HepG2 (cell line): Measurements from ENCODE around the gene THBS4. TPM values are rescaled to one million over a fixed set of nuclear protein-coding genes. Genes with fewer than 3 reads are reported as not detected.

Experiments used
- ETV6 ChIP-seq: sonication (generic); formaldehyde crosslinking; conservative IDR thresholded peaks from 2 replicates; pipeline ENCODE4 v1.4.0; 2020; ENCODE audit warnings: missing genetic modification reagents
- HDAC1 ChIP-seq: sonication (generic); formaldehyde crosslinking; IDR thresholded peaks from 2 replicates; pipeline ENCODE4 v1.5.1; 2020; ENCODE audit warnings: mild to moderate bottlenecking, missing genetic modification reagents
- HDAC2 ChIP-seq: sonication (generic); formaldehyde crosslinking; IDR thresholded peaks from 2 replicates; pipeline ENCODE4 v1.4.0; 2020; ENCODE audit warnings: missing genetic modification reagents
- MEF2D ChIP-seq: sonication (generic); formaldehyde crosslinking; IDR thresholded peaks from 2 replicates; pipeline ENCODE4 v1.5.1; 2020; ENCODE audit warnings: mild to moderate bottlenecking, missing genetic modification reagents
- MIXL1 ChIP-seq: IDR thresholded peaks from 2 replicates; pipeline ENCODE4 v1.6.1; 2016
- NFRKB ChIP-seq: fragments of 450-650 bp; IDR thresholded peaks from 2 replicates; pipeline ENCODE4 v1.6.1; 2017
- NR2F2 ChIP-seq: IDR thresholded peaks from 2 replicates; pipeline ENCODE4 v1.6.1; 2012; ENCODE audit warnings: low read depth, inconsistent platforms, borderline replicate concordance
- ONECUT2 ChIP-seq: sonication (generic); formaldehyde crosslinking; IDR thresholded peaks from 2 replicates; pipeline ENCODE4 v1.4.0; 2020; ENCODE audit warnings: missing genetic modification reagents
- SALL1 ChIP-seq: sonication (generic); formaldehyde crosslinking; IDR thresholded peaks from 2 replicates; pipeline ENCODE4 v1.8.0; 2022; ENCODE audit warnings: mild to moderate bottlenecking, missing genetic modification reagents
- TMF1 ChIP-seq: sonication (generic); formaldehyde crosslinking; IDR thresholded peaks from 2 replicates; pipeline ENCODE4 v1.8.1; 2022; ENCODE audit warnings: low read depth, missing genetic modification reagents
- ZIK1 ChIP-seq: sonication (generic); formaldehyde crosslinking; IDR thresholded peaks from 2 replicates; pipeline ENCODE4 v1.5.0; 2020; ENCODE audit warnings: mild to moderate bottlenecking, low read depth, missing genetic modification reagents, borderline replicate concordance
- ZNF263 ChIP-seq: sonication (generic); formaldehyde crosslinking; IDR thresholded peaks from 2 replicates; pipeline ENCODE4 v1.4.0; 2020; ENCODE audit warnings: missing genetic modification reagents
- ZNF577 ChIP-seq: sonication (generic); formaldehyde crosslinking; IDR thresholded peaks from 2 replicates; pipeline ENCODE4 v1.4.0; 2020; ENCODE audit warnings: mild to moderate bottlenecking, low read depth, missing genetic modification reagents, borderline replicate concordance
- polyA plus RNA-seq, 8 experiments: library from polyadenylated mRNA; depleted of rRNA in 3 of 8; stranded (reverse) in 7 of 8; unstranded in 1 of 8; fragments of >200 nt; fragmentation: Illumina TruSeq in 4 of 8; extraction: Trizol in 4 of 8; gene quantifications; 2 replicates each; pipeline versions ENCODE4 v1.2.1 to v1.2.3, GENCODE V29; 2011 to 2016; ENCODE audit warnings: low read depth in 4 of 8, missing spikeins in 1 of 8, mixed read lengths in 1 of 8; ENCODE audit not compliant: insufficient read depth in 1 of 8
- total RNA-seq, 5 experiments: library from RNA; depleted of rRNA; stranded (reverse); fragments of >200 nt; fragmentation: Illumina TruSeq; extraction: Trizol; gene quantifications; 2 replicates each; pipeline ENCODE4 v1.2.3, GENCODE V29; 2016; ENCODE audit warnings: low read depth in 1 of 5
- TF ChIP-seq, protein P1 (sequence below): sonication (generic); formaldehyde crosslinking; IDR thresholded peaks from 2 replicates; pipeline ENCODE4 v1.5.1; 2020; ENCODE audit warnings: mild to moderate bottlenecking, missing genetic modification reagents, moderate library complexity
- TF ChIP-seq, protein P2 (sequence below): IDR thresholded peaks from 2 replicates; pipeline ENCODE4 v1.6.1; 2016; ENCODE audit warnings: low read depth
- TF ChIP-seq, protein P3 (sequence below): sonication (generic); formaldehyde crosslinking; IDR thresholded peaks from 2 replicates; pipeline ENCODE4 v1.5.0; 2020; ENCODE audit warnings: mild to moderate bottlenecking, missing genetic modification reagents, borderline replicate concordance
- TF ChIP-seq, protein P4 (sequence below): sonication (generic); formaldehyde crosslinking; IDR thresholded peaks from 2 replicates; pipeline ENCODE4 v1.5.1; 2020; ENCODE audit warnings: mild to moderate bottlenecking, missing genetic modification reagents, moderate library complexity
- TF ChIP-seq, protein P5 (sequence below): sonication (generic); formaldehyde crosslinking; IDR thresholded peaks from 2 replicates; pipeline ENCODE4 v1.5.0; 2020; ENCODE audit warnings: mild to moderate bottlenecking, low read depth, missing genetic modification reagents, borderline replicate concordance

The THBS4 gene
- total and polyA plus RNA-seq, 2 of the 13 experiments (the other 11 are each of a cell fraction or from before 2014, with no cell fraction given): 0.60 to 1.2 TPM

DNA sequence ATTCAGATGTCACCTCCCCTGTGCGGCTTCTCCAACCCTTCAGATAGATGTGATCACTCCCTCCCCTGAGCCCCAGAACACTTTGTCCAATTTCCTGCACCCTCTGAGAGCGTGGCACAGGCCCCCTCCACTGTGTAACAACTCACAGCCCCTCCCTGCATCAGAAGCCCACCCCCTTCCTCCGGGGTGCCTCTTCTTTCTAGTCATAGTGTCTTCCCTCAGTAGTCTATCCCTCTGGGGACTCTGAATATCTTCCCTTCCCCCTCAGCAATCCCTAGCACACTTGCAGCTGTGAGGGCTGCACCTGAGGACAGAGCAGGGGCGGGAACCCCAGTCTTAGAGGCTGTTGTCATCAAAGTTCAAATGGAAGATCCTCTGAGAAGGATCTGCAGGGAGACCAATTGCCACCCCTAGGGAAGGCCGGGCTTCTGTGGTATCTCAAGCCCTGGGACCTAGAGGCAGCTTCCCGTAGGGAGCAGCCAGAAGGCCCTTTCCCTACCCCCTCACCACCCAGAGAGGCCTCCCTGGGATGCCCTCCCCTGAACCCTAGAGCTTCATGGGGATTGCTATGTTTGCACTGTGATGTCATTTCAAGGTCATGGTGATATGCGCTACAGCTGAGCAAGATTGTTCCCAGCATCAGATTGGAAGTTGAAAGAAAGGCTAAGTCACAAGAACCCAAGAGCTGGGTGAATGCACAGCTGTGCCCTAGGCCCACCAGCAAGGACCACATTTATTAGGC, 70.7 kb downstream of the THBS4 start (continued):
- TF ChIP-seq ZNF577 (no peak), ONECUT2 (no peak), TMF1 (CRISPR knock-in tag) (no peak), SALL1 (CRISPR knock-in tag) (peak; percentile 70), MIXL1 (no peak), ETV6 (CRISPR knock-in tag) (no peak), NR2F2 (no peak), HDAC1 (peak; percentile 64; the same call in 1 of the 2 replicates), ZIK1 (CRISPR knock-in tag) (no peak), MEF2D (no peak), HDAC2 (peak; percentile 74; the same call in 1 of the 2 replicates), ZNF263 (CRISPR knock-in tag) (no peak), NFRKB (no peak)
- TF ChIP-seq, protein P1, sequence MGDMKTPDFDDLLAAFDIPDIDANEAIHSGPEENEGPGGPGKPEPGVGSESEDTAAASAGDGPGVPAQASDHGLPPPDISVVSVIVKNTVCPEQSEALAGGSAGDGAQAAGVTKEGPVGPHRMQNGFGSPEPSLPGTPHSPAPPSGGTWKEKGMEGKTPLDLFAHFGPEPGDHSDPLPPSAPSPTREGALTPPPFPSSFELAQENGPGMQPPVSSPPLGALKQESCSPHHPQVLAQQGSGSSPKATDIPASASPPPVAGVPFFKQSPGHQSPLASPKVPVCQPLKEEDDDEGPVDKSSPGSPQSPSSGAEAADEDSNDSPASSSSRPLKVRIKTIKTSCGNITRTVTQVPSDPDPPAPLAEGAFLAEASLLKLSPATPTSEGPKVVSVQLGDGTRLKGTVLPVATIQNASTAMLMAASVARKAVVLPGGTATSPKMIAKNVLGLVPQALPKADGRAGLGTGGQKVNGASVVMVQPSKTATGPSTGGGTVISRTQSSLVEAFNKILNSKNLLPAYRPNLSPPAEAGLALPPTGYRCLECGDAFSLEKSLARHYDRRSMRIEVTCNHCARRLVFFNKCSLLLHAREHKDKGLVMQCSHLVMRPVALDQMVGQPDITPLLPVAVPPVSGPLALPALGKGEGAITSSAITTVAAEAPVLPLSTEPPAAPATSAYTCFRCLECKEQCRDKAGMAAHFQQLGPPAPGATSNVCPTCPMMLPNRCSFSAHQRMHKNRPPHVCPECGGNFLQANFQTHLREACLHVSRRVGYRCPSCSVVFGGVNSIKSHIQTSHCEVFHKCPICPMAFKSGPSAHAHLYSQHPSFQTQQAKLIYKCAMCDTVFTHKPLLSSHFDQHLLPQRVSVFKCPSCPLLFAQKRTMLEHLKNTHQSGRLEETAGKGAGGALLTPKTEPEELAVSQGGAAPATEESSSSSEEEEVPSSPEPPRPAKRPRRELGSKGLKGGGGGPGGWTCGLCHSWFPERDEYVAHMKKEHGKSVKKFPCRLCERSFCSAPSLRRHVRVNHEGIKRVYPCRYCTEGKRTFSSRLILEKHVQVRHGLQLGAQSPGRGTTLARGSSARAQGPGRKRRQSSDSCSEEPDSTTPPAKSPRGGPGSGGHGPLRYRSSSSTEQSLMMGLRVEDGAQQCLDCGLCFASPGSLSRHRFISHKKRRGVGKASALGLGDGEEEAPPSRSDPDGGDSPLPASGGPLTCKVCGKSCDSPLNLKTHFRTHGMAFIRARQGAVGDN (CRISPR knock-in tag): peak; percentile 53
- TF ChIP-seq, protein P2, sequence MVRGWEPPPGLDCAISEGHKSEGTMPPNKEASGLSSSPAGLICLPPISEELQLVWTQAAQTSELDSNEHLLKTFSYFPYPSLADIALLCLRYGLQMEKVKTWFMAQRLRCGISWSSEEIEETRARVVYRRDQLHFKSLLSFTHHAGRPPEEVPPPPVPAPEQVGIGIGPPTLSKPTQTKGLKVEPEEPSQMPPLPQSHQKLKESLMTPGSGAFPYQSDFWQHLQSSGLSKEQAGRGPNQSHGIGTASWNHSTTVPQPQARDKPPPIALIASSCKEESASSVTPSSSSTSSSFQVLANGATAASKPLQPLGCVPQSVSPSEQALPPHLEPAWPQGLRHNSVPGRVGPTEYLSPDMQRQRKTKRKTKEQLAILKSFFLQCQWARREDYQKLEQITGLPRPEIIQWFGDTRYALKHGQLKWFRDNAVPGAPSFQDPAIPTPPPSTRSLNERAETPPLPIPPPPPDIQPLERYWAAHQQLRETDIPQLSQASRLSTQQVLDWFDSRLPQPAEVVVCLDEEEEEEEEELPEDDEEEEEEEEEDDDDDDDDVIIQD (CRISPR knock-in tag): peak; percentile 64; the same call in 1 of the 2 replicates
- TF ChIP-seq, protein P3, sequence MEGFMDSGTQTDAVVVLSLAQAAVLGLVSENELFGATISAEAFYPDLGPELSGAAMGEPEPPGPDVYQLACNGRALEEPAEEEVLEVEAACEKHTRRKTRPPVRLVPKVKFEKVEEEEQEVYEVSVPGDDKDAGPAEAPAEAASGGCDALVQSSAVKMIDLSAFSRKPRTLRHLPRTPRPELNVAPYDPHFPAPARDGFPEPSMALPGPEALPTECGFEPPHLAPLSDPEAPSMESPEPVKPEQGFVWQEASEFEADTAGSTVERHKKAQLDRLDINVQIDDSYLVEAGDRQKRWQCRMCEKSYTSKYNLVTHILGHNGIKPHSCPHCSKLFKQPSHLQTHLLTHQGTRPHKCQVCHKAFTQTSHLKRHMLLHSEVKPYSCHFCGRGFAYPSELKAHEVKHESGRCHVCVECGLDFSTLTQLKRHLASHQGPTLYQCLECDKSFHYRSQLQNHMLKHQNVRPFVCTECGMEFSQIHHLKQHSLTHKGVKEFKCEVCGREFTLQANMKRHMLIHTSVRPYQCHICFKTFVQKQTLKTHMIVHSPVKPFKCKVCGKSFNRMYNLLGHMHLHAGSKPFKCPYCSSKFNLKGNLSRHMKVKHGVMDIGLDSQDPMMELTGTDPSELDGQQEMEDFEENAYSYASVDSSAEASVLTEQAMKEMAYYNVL (CRISPR knock-in tag): no peak
- TF ChIP-seq, protein P4, sequence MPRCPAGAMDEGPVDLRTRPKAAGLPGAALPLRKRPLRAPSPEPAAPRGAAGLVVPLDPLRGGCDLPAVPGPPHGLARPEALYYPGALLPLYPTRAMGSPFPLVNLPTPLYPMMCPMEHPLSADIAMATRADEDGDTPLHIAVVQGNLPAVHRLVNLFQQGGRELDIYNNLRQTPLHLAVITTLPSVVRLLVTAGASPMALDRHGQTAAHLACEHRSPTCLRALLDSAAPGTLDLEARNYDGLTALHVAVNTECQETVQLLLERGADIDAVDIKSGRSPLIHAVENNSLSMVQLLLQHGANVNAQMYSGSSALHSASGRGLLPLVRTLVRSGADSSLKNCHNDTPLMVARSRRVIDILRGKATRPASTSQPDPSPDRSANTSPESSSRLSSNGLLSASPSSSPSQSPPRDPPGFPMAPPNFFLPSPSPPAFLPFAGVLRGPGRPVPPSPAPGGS (CRISPR knock-in tag): no peak
- TF ChIP-seq, protein P5, sequence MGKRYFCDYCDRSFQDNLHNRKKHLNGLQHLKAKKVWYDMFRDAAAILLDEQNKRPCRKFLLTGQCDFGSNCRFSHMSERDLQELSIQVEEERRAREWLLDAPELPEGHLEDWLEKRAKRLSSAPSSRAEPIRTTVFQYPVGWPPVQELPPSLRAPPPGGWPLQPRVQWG (CRISPR knock-in tag): no peak
